Measurements from ENCODE around the gene ZNF358.
"Not testable (repeated sequence)": the region's sequence is repeated elsewhere in the genome, so short reads cannot be mapped to it uniquely, and the experiment has no call there.

Gene ZNF358

DNA sequence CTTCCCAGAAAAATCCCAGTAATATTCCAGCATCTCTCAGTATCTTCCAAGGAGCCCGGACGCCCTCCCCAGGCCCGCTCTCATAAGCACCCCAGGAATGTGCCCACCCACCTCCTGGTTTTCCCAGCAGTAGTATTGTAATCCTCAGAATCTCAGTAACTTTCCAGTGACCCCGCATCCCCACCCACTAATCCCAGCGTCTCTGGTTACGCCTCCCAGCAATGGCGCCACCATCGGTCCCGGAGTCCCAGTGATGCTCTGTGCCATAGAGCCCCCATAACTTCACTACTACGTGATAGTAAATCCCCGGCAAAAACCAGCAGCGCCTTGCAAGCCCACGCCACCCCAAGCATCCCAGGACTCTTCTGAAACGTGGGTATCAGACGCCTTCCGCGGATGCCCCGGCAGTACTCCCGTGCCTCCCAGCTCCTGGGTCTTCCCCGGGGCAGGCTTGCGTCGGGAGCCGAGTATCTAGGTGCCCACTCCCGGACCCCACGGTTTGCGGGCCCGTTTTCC, 18.7 kb downstream of the ZNF358 start:
- peak overlapping the region; percentile 59 to 75 for H3K4me3 ChIP-seq (ENCODE audit: low read depth in 1 of 2, low read length in 2 of 2)
- DNase-seq (peak; percentile 62), ATAC-seq (ENCODE audit: insufficient read depth, low read depth) (peak; percentile 38)
- peak overlapping the region; percentile 73 for H3K9ac ChIP-seq (ENCODE audit: low read depth, low read length)
- peak overlapping the region; percentile 90 for H3K4me2 ChIP-seq (ENCODE audit: insufficient read depth, low read length)
- peaks cover 24% of the 10 kb centered on the region for H3K36me3 ChIP-seq (ENCODE audit: insufficient read depth, low read length)
- H3K27ac ChIP-seq (ENCODE audit: low read length): peak overlapping the region; percentile 80
- H4K20me1 ChIP-seq (ENCODE audit: insufficient read depth, low read length): no peaks in the 10 kb centered on the region
- H3K27me3 ChIP-seq (ENCODE audit: insufficient read depth, low read length, poor library complexity): no peaks in the 10 kb centered on the region
- H2AFZ ChIP-seq (ENCODE audit: low read depth, low read length): peak overlapping the region; percentile 94
- H3K4me1 ChIP-seq (ENCODE audit: insufficient read depth, low read length): peaks cover 34% of the 10 kb centered on the region
- TF ChIP-seq, protein P1, sequence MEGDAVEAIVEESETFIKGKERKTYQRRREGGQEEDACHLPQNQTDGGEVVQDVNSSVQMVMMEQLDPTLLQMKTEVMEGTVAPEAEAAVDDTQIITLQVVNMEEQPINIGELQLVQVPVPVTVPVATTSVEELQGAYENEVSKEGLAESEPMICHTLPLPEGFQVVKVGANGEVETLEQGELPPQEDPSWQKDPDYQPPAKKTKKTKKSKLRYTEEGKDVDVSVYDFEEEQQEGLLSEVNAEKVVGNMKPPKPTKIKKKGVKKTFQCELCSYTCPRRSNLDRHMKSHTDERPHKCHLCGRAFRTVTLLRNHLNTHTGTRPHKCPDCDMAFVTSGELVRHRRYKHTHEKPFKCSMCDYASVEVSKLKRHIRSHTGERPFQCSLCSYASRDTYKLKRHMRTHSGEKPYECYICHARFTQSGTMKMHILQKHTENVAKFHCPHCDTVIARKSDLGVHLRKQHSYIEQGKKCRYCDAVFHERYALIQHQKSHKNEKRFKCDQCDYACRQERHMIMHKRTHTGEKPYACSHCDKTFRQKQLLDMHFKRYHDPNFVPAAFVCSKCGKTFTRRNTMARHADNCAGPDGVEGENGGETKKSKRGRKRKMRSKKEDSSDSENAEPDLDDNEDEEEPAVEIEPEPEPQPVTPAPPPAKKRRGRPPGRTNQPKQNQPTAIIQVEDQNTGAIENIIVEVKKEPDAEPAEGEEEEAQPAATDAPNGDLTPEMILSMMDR (IDR thresholded peaks at IDR 0.05; ENCODE audit: borderline replicate concordance, extremely low read depth, low read length, poor library complexity, severe bottlenecking): peak; percentile 22
- TF ChIP-seq EZH2 (IDR thresholded peaks at IDR 0.05; ENCODE audit: borderline replicate concordance, low read depth, low read length, severe bottlenecking): no peak
- H3K79me2 ChIP-seq (ENCODE audit: insufficient read depth, low read length): peaks cover 4% of the 10 kb centered on the region; the same call in 1 of the 2 replicates
- no peaks in the 10 kb centered on the region for H3K9me3 ChIP-seq (ENCODE audit: insufficient read depth, low read length, severe bottlenecking)

DNA sequence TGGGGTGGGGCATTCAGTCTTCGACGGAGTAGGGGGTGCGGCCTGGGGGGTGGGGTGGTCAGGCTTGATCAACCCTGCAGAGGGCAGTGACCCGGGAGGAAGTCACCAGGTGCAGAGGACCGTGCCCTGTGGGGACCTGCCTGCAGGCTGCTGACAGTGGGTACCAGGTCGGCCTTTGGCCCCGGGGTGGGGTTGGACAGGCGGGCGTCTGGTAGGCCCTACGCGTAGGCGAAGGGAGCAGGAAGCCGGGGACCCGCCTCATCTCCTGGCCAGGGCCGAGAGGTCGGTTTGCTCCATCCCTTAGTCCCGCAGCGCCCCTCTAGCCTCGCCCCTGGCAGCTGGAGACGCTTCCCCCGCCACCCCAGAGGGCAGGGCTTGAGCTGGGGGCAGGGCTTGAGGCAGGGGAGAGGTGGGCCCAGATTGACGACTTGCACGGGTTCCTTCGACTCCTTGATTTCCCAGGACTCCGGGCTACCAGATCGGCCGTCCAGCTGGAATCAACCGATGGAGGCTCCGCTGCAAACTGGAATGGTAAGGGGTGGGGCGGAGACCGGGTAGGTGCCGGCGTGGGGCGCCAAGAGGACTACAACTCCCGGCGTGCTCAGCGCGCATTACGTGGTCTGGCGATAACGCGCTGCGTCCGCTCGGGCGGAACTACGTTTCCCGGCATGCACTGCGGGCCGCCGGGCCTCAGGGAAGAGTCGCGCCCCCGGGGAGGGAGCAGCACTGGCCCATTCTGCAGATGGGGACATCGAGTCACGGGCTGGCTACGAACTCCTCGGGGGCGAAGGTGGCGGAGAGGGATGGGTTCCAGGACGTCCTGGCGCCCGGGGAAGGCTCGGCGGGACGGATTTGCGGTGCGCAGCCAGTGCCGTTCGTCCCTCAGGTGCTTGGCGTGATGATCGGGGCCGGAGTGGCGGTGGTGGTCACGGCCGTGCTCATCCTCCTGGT, 19.4 kb downstream of the ZNF358 start, which contains the start of gene PNPLA6:
PNPLA6 (plus strand) TSS at position 671 of the 951 bp plus-strand sequence; CDS start at position 743, 72 bp downstream.
- Histone ChIP-seq H3K4me3 (ENCODE audit: low read depth in 1 of 2, low read length in 2 of 2) (peak within 1 kb of the TSS; percentile 59 to 75), H3K27me3 (ENCODE audit: insufficient read depth, low read length, poor library complexity) (no peaks in the 10 kb centered on the region), H3K4me1 (ENCODE audit: insufficient read depth, low read length) (peaks cover 34% of the 10 kb centered on the region), H3K27ac (ENCODE audit: low read length) (peak within 1 kb of the TSS; percentile 80), H3K36me3 (ENCODE audit: insufficient read depth, low read length) (peaks cover 24% of the 10 kb centered on the region), H3K9ac (ENCODE audit: low read depth, low read length) (peak within 1 kb of the TSS; percentile 73), H3K9me3 (ENCODE audit: insufficient read depth, low read length, severe bottlenecking) (no peaks in the 10 kb centered on the region), H3K4me2 (ENCODE audit: insufficient read depth, low read length) (peak within 1 kb of the TSS; percentile 90), H3K79me2 (ENCODE audit: insufficient read depth, low read length) (peaks cover 4% of the 10 kb centered on the region; the same call in 1 of the 2 replicates), H2AFZ (ENCODE audit: low read depth, low read length) (peak within 1 kb of the TSS; percentile 94), H4K20me1 (ENCODE audit: insufficient read depth, low read length) (no peaks in the 10 kb centered on the region)
- ATAC-seq (ENCODE audit: insufficient read depth, low read depth) (peak; percentile 84), DNase-seq (peak; percentile 92)
- TF ChIP-seq, protein P1 (IDR thresholded peaks at IDR 0.05; ENCODE audit: borderline replicate concordance, extremely low read depth, low read length, poor library complexity, severe bottlenecking): no peak
- TF ChIP-seq EZH2 (IDR thresholded peaks at IDR 0.05; ENCODE audit: borderline replicate concordance, low read depth, low read length, severe bottlenecking): no peak

DNA sequence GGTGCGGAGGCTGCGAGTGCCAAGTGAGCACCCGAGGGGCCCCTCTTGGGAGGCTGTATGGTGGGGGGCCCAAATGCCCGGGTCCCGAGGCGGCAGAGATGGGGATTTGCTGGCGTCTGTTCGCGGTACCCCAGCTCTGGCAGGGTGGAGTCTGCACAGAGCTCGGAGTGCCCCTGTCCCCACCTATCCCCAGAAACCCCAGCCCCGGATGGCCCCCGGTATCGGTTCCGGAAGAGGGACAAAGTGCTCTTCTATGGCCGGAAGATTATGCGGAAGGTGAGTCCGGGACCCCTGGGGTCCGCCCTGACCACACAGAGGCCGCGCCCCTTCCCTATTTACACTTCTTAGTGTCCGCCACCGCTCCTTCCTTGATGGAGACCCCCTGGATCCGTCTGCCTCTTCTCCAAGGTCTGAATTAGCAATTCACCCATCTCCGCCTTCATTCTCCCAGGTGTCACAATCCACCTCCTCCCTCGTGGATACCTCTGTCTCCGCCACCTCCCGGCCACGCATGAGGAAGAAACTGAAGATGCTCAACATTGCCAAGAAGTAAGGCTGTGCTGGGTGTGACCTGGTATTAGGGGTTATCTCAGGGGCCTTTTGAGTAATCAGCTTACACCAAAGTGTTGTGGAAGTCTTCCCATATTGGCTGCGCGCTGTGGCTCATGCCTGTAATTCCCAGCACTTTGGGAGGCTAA, 20.2 kb downstream of the ZNF358 start:
- Histone ChIP-seq H3K9ac (ENCODE audit: low read depth, low read length) (peak overlapping the region; percentile 73), H3K4me2 (ENCODE audit: insufficient read depth, low read length) (peak overlapping the region; percentile 90), H3K9me3 (ENCODE audit: insufficient read depth, low read length, severe bottlenecking) (no peaks in the 10 kb centered on the region), H3K4me1 (ENCODE audit: insufficient read depth, low read length) (peaks cover 34% of the 10 kb centered on the region), H3K79me2 (ENCODE audit: insufficient read depth, low read length) (peaks cover 4% of the 10 kb centered on the region; the same call in 1 of the 2 replicates), H3K4me3 (ENCODE audit: low read depth in 1 of 2, low read length in 2 of 2) (peak overlapping the region; percentile 59 to 75), H3K36me3 (ENCODE audit: insufficient read depth, low read length) (peaks cover 29% of the 10 kb centered on the region), H4K20me1 (ENCODE audit: insufficient read depth, low read length) (no peaks in the 10 kb centered on the region), H3K27me3 (ENCODE audit: insufficient read depth, low read length, poor library complexity) (no peaks in the 10 kb centered on the region), H3K27ac (ENCODE audit: low read length) (peak overlapping the region; percentile 80), H2AFZ (ENCODE audit: low read depth, low read length) (peak overlapping the region; percentile 94)
- no peak for DNase-seq
- TF ChIP-seq, protein P1 (IDR thresholded peaks at IDR 0.05; ENCODE audit: borderline replicate concordance, extremely low read depth, low read length, poor library complexity, severe bottlenecking): no peak
- TF ChIP-seq EZH2 (IDR thresholded peaks at IDR 0.05; ENCODE audit: borderline replicate concordance, low read depth, low read length, severe bottlenecking): no peak
- ATAC-seq (ENCODE audit: insufficient read depth, low read depth): no peak

DNA sequence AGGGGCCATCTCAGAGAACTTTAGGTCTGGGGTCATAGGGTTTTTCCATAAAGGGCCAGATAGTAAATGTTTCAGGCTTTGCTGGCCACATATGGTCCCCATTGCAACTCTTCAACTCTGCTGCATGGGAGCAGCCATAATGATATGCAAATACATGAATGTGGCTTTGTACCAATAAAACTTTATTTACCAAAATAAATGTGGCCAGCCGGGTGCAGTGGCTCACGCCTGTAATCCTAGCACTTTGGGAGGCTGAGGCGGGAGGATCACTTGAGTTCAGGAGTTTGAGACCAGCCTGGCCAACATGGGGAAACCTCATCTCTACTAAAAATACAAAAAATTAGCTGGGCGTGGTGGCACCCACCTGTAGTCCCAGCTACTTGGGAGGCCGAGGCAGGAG, 23.1 kb downstream of the ZNF358 start:
- not testable (repeated sequence) for H2AFZ ChIP-seq (ENCODE audit: low read depth, low read length); DNase-seq; H3K9ac ChIP-seq (ENCODE audit: low read depth, low read length); ATAC-seq (ENCODE audit: insufficient read depth, low read depth); H3K9me3 ChIP-seq (ENCODE audit: insufficient read depth, low read length, severe bottlenecking); H3K4me3 ChIP-seq (ENCODE audit: low read depth in 1 of 2, low read length in 2 of 2); H3K27me3 ChIP-seq (ENCODE audit: insufficient read depth, low read length, poor library complexity); H3K79me2 ChIP-seq (ENCODE audit: insufficient read depth, low read length); H3K4me2 ChIP-seq (ENCODE audit: insufficient read depth, low read length); H4K20me1 ChIP-seq (ENCODE audit: insufficient read depth, low read length); H3K27ac ChIP-seq (ENCODE audit: low read length)
- Histone ChIP-seq H3K36me3 (ENCODE audit: insufficient read depth, low read length) (peaks cover 41% of the 10 kb centered on the region), H3K4me1 (ENCODE audit: insufficient read depth, low read length) (peaks cover 22% of the 10 kb centered on the region)
